Tibial nerve (tissue), 4 donors: ENCODE measurements around the gene CIZ1.
"Not testable (repeated sequence)": the region's sequence is repeated elsewhere in the genome, so short reads cannot be mapped to it uniquely, and the experiment has no call there.

Experiments used
- EP300 ChIP-seq, 2 donors: sonication (generic); formaldehyde crosslinking; IDR thresholded peaks; one replicate each; pipeline ENCODE4 v1.6.1; 2017; ENCODE audit warnings: antibody characterized with exemption in 2 of 2, mild to moderate bottlenecking in 1 of 2
- POLR2A ChIP-seq, 2 donors: fragments of 450-650 bp; IDR thresholded peaks; one replicate each; pipeline ENCODE4 v1.6.1; 2017; ENCODE audit warnings: antibody characterized with exemption in 2 of 2, mild to moderate bottlenecking in 2 of 2, moderate library complexity in 2 of 2
- TF ChIP-seq, protein P1 (sequence below), 5 experiments: fragments of 200-600 bp in 3 of 5; fragments of 450-650 bp in 2 of 5; sonication (generic) in 3 of 5; IDR thresholded peaks; one replicate each; pipeline ENCODE4 v1.5.1; 2016 to 2019; ENCODE audit warnings: antibody characterized with exemption in 5 of 5, mild to moderate bottlenecking in 3 of 5, moderate library complexity in 2 of 5

DNA sequence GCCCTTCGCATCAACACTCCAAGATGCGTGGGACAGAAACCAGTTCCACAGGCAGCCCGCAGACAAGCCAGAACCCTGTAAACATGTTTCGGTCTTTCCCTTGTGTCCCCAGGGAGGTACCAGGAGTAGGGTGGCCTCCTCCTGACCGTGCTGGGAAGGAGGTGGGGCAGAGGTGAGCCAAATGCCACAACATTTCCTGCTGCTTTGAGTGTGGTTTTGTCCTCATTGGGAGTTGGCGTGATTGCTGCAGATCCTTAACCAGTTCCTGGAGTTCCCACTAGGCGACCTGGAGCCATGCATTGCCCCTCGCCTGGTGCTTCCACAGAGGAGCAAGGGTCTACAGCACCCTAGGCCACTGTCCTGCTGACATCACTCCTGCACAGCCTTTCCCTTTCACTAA lies 55.8 kb downstream of the CIZ1 start:
- TF ChIP-seq, protein P1, sequence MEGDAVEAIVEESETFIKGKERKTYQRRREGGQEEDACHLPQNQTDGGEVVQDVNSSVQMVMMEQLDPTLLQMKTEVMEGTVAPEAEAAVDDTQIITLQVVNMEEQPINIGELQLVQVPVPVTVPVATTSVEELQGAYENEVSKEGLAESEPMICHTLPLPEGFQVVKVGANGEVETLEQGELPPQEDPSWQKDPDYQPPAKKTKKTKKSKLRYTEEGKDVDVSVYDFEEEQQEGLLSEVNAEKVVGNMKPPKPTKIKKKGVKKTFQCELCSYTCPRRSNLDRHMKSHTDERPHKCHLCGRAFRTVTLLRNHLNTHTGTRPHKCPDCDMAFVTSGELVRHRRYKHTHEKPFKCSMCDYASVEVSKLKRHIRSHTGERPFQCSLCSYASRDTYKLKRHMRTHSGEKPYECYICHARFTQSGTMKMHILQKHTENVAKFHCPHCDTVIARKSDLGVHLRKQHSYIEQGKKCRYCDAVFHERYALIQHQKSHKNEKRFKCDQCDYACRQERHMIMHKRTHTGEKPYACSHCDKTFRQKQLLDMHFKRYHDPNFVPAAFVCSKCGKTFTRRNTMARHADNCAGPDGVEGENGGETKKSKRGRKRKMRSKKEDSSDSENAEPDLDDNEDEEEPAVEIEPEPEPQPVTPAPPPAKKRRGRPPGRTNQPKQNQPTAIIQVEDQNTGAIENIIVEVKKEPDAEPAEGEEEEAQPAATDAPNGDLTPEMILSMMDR (IDR thresholded peaks at IDR 0.05): not testable (repeated sequence)
- not testable (repeated sequence) for TF ChIP-seq POLR2A, EP300 (IDR thresholded peaks at IDR 0.05)
